Measurements from ENCODE around the gene FAM174C.
"Not testable (repeated sequence)": the region's sequence is repeated elsewhere in the genome, so short reads cannot be mapped to it uniquely, and the experiment has no call there.

FAM174C gene

GRCh38 chr19:1316466-1316865 lies 41.1 kb downstream of the FAM174C start:
- Histone ChIP-seq H3K9me3 (ENCODE audit: insufficient read depth, low read depth, low read length) (no peaks in the 10 kb centered on the region), H3F3A (ENCODE audit: low read depth) (no peaks in the 10 kb centered on the region), H4K20me1 (ENCODE audit: insufficient read depth, low read length, poor library complexity, severe bottlenecking) (no peaks in the 10 kb centered on the region), H3K9me2 (replicated peaks; ENCODE audit: low read depth, low read length) (no peaks in the 10 kb centered on the region), H3K79me2 (ENCODE audit: insufficient read depth, low read length) (no peaks in the 10 kb centered on the region), H2AFZ (ENCODE audit: low read length) (no peak overlapping the region), H3K4me3 (ENCODE audit: low read length, poor library complexity, severe bottlenecking) (no peak overlapping the region), H3K4me2 (ENCODE audit: low read depth, low read length, poor library complexity, severe bottlenecking) (no peak overlapping the region), H3K36me3 (ENCODE audit: insufficient read depth, low read length) (no peaks in the 10 kb centered on the region), H3K27me3 (ENCODE audit: insufficient read depth, low read length, poor library complexity, severe bottlenecking) (no peaks in the 10 kb centered on the region), H3K4me1 (ENCODE audit: insufficient read depth, low read length, poor library complexity, severe bottlenecking) (no peaks in the 10 kb centered on the region), H3K9ac (ENCODE audit: low read depth, low read length, poor library complexity, severe bottlenecking) (no peak overlapping the region)
- TF ChIP-seq CTCF (conservative IDR thresholded peaks at IDR 0.05; ENCODE audit: low read length) (no peak), EZH2phosphoT487 (IDR thresholded peaks at IDR 0.05; ENCODE audit: borderline replicate concordance) (no peak)

- Histone ChIP-seq H3K27me3 (ENCODE audit: insufficient read depth, low read length, poor library complexity, severe bottlenecking) (no peaks in the 10 kb centered on the region), H3K9me3 (ENCODE audit: insufficient read depth, low read depth, low read length) (no peaks in the 10 kb centered on the region), H3K4me2 (ENCODE audit: low read depth, low read length, poor library complexity, severe bottlenecking) (no peak overlapping the region), H4K20me1 (ENCODE audit: insufficient read depth, low read length, poor library complexity, severe bottlenecking) (no peaks in the 10 kb centered on the region), H3K36me3 (ENCODE audit: insufficient read depth, low read length) (no peaks in the 10 kb centered on the region), H3K4me1 (ENCODE audit: insufficient read depth, low read length, poor library complexity, severe bottlenecking) (no peaks in the 10 kb centered on the region), H3K4me3 (ENCODE audit: low read length, poor library complexity, severe bottlenecking) (no peak overlapping the region), H2AFZ (ENCODE audit: low read length) (no peak overlapping the region), H3K79me2 (ENCODE audit: insufficient read depth, low read length) (no peaks in the 10 kb centered on the region), H3K9ac (ENCODE audit: low read depth, low read length, poor library complexity, severe bottlenecking) (no peak overlapping the region), H3F3A (ENCODE audit: low read depth) (no peaks in the 10 kb centered on the region), H3K9me2 (replicated peaks; ENCODE audit: low read depth, low read length) (no peaks in the 10 kb centered on the region)
- TF ChIP-seq EZH2phosphoT487 (IDR thresholded peaks at IDR 0.05; ENCODE audit: borderline replicate concordance) (no peak), CTCF (conservative IDR thresholded peaks at IDR 0.05; ENCODE audit: low read length) (no peak)
These were observed 42.1 kb downstream of the FAM174C start for GRCh38 chr19:1317274-1318003.

GRCh38 chr19:1318678-1319471 lies 43.5 kb downstream of the FAM174C start:
- no peaks in the 10 kb centered on the region for H3K9me2 ChIP-seq (replicated peaks; ENCODE audit: low read depth, low read length)
- no peaks in the 10 kb centered on the region for H3K27me3 ChIP-seq (ENCODE audit: insufficient read depth, low read length, poor library complexity, severe bottlenecking)
- H3K4me2 ChIP-seq (ENCODE audit: low read depth, low read length, poor library complexity, severe bottlenecking): no peak overlapping the region
- H2AFZ ChIP-seq (ENCODE audit: low read length): no peak overlapping the region
- no peaks in the 10 kb centered on the region for H4K20me1 ChIP-seq (ENCODE audit: insufficient read depth, low read length, poor library complexity, severe bottlenecking)
- TF ChIP-seq EZH2phosphoT487 (IDR thresholded peaks at IDR 0.05; ENCODE audit: borderline replicate concordance) (no peak), CTCF (conservative IDR thresholded peaks at IDR 0.05; ENCODE audit: low read length) (no peak)
- no peaks in the 10 kb centered on the region for H3K9me3 ChIP-seq (ENCODE audit: insufficient read depth, low read depth, low read length)
- H3K9ac ChIP-seq (ENCODE audit: low read depth, low read length, poor library complexity, severe bottlenecking): no peak overlapping the region
- H3K4me1 ChIP-seq (ENCODE audit: insufficient read depth, low read length, poor library complexity, severe bottlenecking): no peaks in the 10 kb centered on the region
- no peaks in the 10 kb centered on the region for H3K36me3 ChIP-seq (ENCODE audit: insufficient read depth, low read length)
- H3K4me3 ChIP-seq (ENCODE audit: low read length, poor library complexity, severe bottlenecking): no peak overlapping the region
- H3F3A ChIP-seq (ENCODE audit: low read depth): no peaks in the 10 kb centered on the region
- no peaks in the 10 kb centered on the region for H3K79me2 ChIP-seq (ENCODE audit: insufficient read depth, low read length)

- H2AFZ ChIP-seq (ENCODE audit: low read length); H3K9me2 ChIP-seq (replicated peaks; ENCODE audit: low read depth, low read length); H3K9me3 ChIP-seq (ENCODE audit: insufficient read depth, low read depth, low read length); H3K4me2 ChIP-seq (ENCODE audit: low read depth, low read length, poor library complexity, severe bottlenecking); H3K4me3 ChIP-seq (ENCODE audit: low read length, poor library complexity, severe bottlenecking); H3F3A ChIP-seq (ENCODE audit: low read depth); H3K4me1 ChIP-seq (ENCODE audit: insufficient read depth, low read length, poor library complexity, severe bottlenecking); H4K20me1 ChIP-seq (ENCODE audit: insufficient read depth, low read length, poor library complexity, severe bottlenecking); H3K27me3 ChIP-seq (ENCODE audit: insufficient read depth, low read length, poor library complexity, severe bottlenecking); H3K36me3 ChIP-seq (ENCODE audit: insufficient read depth, low read length); H3K79me2 ChIP-seq (ENCODE audit: insufficient read depth, low read length); H3K9ac ChIP-seq (ENCODE audit: low read depth, low read length, poor library complexity, severe bottlenecking): not testable (repeated sequence)
These were observed 44.9 kb downstream of the FAM174C start for GRCh38 chr19:1320282-1320650.

Data from Loucy (cell line).